ENCODE results near the gene ENTPD5.
A peak's percentile ranks its signal among the peaks of the same experiment; 100 is the strongest.
"Not testable (repeated sequence)": the region's sequence is repeated elsewhere in the genome, so short reads cannot be mapped to it uniquely, and the experiment has no call there.

The ENTPD5 gene

GRCh38 chr14:73943083-73943482, 76.0 kb downstream of the ENTPD5 start:
- DNase-seq = peak; percentile 80

- no peak for DNase-seq
Measured at GRCh38 chr14:73942180-73942579, 76.9 kb downstream of the ENTPD5 start.

GRCh38 chr14:73937012-73937411, 82.1 kb downstream of the ENTPD5 start:
- DNase-seq = no peak

GRCh38 chr14:73936548-73936947, 82.5 kb downstream of the ENTPD5 start:
- no peak for DNase-seq

- peak; percentile 17 for DNase-seq
Measured at GRCh38 chr14:73935666-73936065, 83.4 kb downstream of the ENTPD5 start.

DNA sequence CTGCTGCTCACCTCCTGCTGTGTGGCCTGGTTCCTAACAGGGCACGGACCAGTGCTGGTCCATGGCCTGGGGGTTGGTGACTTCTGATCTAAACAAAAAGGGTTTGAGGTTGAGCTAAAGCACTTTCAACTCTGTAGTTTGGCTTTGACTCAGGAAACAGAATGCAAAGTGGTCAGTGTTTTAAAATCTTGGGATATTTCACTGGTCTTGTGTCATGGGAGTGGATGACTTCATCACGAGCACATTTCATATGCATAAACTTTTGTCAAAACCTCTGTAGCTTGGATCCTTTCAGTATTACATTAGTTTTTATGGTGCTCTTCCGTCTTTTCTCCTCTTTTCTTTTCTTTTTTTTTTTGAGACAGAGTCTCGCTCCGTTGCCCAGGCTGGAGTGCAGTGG, 94.8 kb downstream of the ENTPD5 start:
- peak; percentile 34 for DNase-seq

DNA sequence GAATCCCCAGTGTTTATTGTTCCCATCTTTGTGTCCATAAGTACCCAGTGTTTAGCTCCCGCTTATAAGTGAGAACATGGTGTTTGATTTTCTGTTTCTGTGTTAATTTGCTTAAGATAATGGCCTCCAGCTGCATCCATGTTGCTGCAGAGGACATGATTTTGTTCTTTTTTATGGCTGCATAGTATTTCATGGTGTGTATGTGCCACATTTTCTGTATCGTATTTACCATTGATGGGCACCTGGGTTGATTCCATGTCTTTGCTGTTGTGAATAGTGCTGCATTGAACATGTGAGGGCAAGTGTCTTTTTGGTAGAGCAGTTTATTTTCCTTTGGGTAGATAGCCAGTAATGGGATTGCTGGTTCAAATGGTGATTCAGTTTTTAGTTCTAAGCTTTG, 99.6 kb downstream of the ENTPD5 start:
- not testable (repeated sequence) for DNase-seq

DNA sequence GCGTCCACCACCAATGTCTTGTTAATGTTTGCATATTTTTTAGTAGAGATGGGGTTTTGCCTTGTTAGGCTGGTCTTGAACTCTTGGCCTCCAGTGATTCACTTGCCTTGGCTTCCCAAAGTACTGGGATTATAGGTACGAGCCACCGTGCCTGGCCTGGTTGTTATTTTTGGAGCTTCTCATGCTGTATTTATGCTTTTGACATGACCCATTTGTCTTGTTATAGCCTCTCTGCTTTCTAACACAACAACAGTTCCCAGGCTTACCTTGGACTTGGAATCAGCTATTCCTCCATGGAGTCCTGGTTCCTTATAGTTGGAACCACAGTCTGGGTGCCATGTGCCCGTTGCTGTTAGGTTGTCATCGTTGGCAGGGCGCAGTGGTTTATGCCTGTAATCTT, 102.8 kb downstream of the ENTPD5 start:
- DNase-seq = no peak

GRCh38 chr14:73913256-73913655, 105.8 kb downstream of the ENTPD5 start:
- DNase-seq = no peak

GRCh38 chr14:73909681-73910080, 109.4 kb downstream of the ENTPD5 start:
- DNase-seq = no peak
